ENCODE measurements around the gene ARPC5. TPM values are rescaled to one million over a fixed set of nuclear protein-coding genes. Genes with fewer than 3 reads are reported as not detected.
A peak's percentile ranks its signal among the peaks of the same experiment; 100 is the strongest.
"Not testable (repeated sequence)": the region's sequence is repeated elsewhere in the genome, so short reads cannot be mapped to it uniquely, and the experiment has no call there.

Gene ARPC5
- total RNA-seq = 100 to 1,000 TPM; 120 to 221 TPM

GRCh38 chr1:183635606-183636333 is at the start of gene ARPC5:
ARPC5 (minus strand) TSS chr1:183635783; CDS start chr1:183635659, 124 bp downstream.
- Mint-ChIP-seq H3K27me3 (peaks cover 0 to 2% of the 10 kb centered on the region in 2 donors), H3K9me3 (no peaks in the 10 kb centered on the region), H3K4me3 (peak within 1 kb of the TSS; percentile 96), H3K4me1 (ENCODE audit: low read depth in 2 of 2) (peaks cover 18 to 40% of the 10 kb centered on the region in 2 donors), H3K36me3 (peaks cover 8% of the 10 kb centered on the region), H3K27ac (peak within 1 kb of the TSS; percentile 93)
- ATAC-seq (peak; percentile 97 to 98), DNase-seq (ENCODE audit: low spot score) (peak; percentile 98)

- Mint-ChIP-seq H3K4me3 (no peak overlapping the region), H3K27ac (no peak overlapping the region), H3K4me1 (ENCODE audit: low read depth in 2 of 2) (peaks cover 0 to 6% of the 10 kb centered on the region in 2 donors), H3K9me3 (no peaks in the 10 kb centered on the region), H3K27me3 (peaks cover 30 to 56% of the 10 kb centered on the region in 2 donors), H3K36me3 (no peaks in the 10 kb centered on the region)
- ATAC-seq (peak in 1 of 2 donors; percentile 63), DNase-seq (ENCODE audit: low spot score) (no peak)
Observed at GRCh38 chr1:183685112-183685713, 49.6 kb upstream of the ARPC5 start.

GRCh38 chr1:183679363-183679762 is 43.8 kb upstream of the ARPC5 start:
- not testable (repeated sequence) for H3K4me3 Mint-ChIP-seq; H3K36me3 Mint-ChIP-seq; DNase-seq (ENCODE audit: low spot score); H3K9me3 Mint-ChIP-seq; H3K4me1 Mint-ChIP-seq (ENCODE audit: low read depth in 2 of 2); ATAC-seq; H3K27ac Mint-ChIP-seq
- H3K27me3 Mint-ChIP-seq = peaks cover 36 to 62% of the 10 kb centered on the region in 2 donors

- ATAC-seq (no peak), DNase-seq (ENCODE audit: low spot score) (no peak)
- no peaks in the 10 kb centered on the region for H3K4me1 Mint-ChIP-seq (ENCODE audit: low read depth in 2 of 2)
- no peak overlapping the region for H3K27ac Mint-ChIP-seq
- H3K36me3 Mint-ChIP-seq = no peaks in the 10 kb centered on the region
- H3K9me3 Mint-ChIP-seq = no peaks in the 10 kb centered on the region
- H3K27me3 Mint-ChIP-seq = peaks cover 37 to 63% of the 10 kb centered on the region in 2 donors
- H3K4me3 Mint-ChIP-seq = no peak overlapping the region
Observed at GRCh38 chr1:183678819-183679218, 43.2 kb upstream of the ARPC5 start.

- Mint-ChIP-seq H3K36me3 (no peaks in the 10 kb centered on the region), H3K4me3 (no peak overlapping the region), H3K27ac (no peak overlapping the region), H3K27me3 (peaks cover 34 to 56% of the 10 kb centered on the region in 2 donors), H3K4me1 (ENCODE audit: low read depth in 2 of 2) (no peaks in the 10 kb centered on the region), H3K9me3 (no peaks in the 10 kb centered on the region)
- ATAC-seq (no peak), DNase-seq (ENCODE audit: low spot score) (no peak)
Observed at GRCh38 chr1:183676586-183677189, 41.1 kb upstream of the ARPC5 start.

- ATAC-seq (no peak), DNase-seq (ENCODE audit: low spot score) (no peak)
- Mint-ChIP-seq H3K4me3 (no peak overlapping the region), H3K27me3 (peaks cover 31 to 49% of the 10 kb centered on the region in 2 donors), H3K36me3 (no peaks in the 10 kb centered on the region), H3K4me1 (ENCODE audit: low read depth in 2 of 2) (no peaks in the 10 kb centered on the region), H3K9me3 (no peaks in the 10 kb centered on the region), H3K27ac (no peak overlapping the region)
Observed at GRCh38 chr1:183675883-183676585, 40.5 kb upstream of the ARPC5 start.

- Mint-ChIP-seq H3K27me3 (peaks cover 32 to 47% of the 10 kb centered on the region in 2 donors), H3K4me3 (no peak overlapping the region), H3K36me3 (no peaks in the 10 kb centered on the region), H3K4me1 (ENCODE audit: low read depth in 2 of 2) (no peaks in the 10 kb centered on the region), H3K9me3 (no peaks in the 10 kb centered on the region), H3K27ac (no peak overlapping the region)
- DNase-seq (ENCODE audit: low spot score) (no peak), ATAC-seq (no peak)
Observed at GRCh38 chr1:183675381-183675780, 39.8 kb upstream of the ARPC5 start.

- ATAC-seq = no peak
- no peak for DNase-seq (ENCODE audit: low spot score)
- H3K9me3 Mint-ChIP-seq = no peaks in the 10 kb centered on the region
- no peaks in the 10 kb centered on the region for H3K36me3 Mint-ChIP-seq
- no peak overlapping the region for H3K4me3 Mint-ChIP-seq
- no peaks in the 10 kb centered on the region for H3K4me1 Mint-ChIP-seq (ENCODE audit: low read depth in 2 of 2)
- peaks cover 33 to 42% of the 10 kb centered on the region in 2 donors for H3K27me3 Mint-ChIP-seq
- no peak overlapping the region for H3K27ac Mint-ChIP-seq
Observed at GRCh38 chr1:183674886-183675285, 39.3 kb upstream of the ARPC5 start.

- Mint-ChIP-seq H3K36me3 (no peaks in the 10 kb centered on the region), H3K4me3 (no peak overlapping the region), H3K9me3 (no peaks in the 10 kb centered on the region), H3K27me3 (peaks cover 35 to 42% of the 10 kb centered on the region in 2 donors), H3K27ac (no peak overlapping the region), H3K4me1 (ENCODE audit: low read depth in 2 of 2) (no peaks in the 10 kb centered on the region)
- DNase-seq (ENCODE audit: low spot score) = no peak
- ATAC-seq = no peak
Observed at GRCh38 chr1:183674339-183674738, 38.8 kb upstream of the ARPC5 start.

GRCh38 chr1:183673605-183674323 is 38.2 kb upstream of the ARPC5 start:
- Mint-ChIP-seq H3K27me3 (peaks cover 37 to 42% of the 10 kb centered on the region in 2 donors), H3K27ac (no peak overlapping the region), H3K4me3 (no peak overlapping the region), H3K4me1 (ENCODE audit: low read depth in 2 of 2) (no peaks in the 10 kb centered on the region), H3K36me3 (no peaks in the 10 kb centered on the region), H3K9me3 (no peaks in the 10 kb centered on the region)
- no peak for DNase-seq (ENCODE audit: low spot score)
- ATAC-seq = peak in 1 of 2 donors; percentile 17

GRCh38 chr1:183670169-183670568 is 34.6 kb upstream of the ARPC5 start:
- no peak overlapping the region for H3K27ac Mint-ChIP-seq
- DNase-seq (ENCODE audit: low spot score) (no peak), ATAC-seq (no peak)
- H3K9me3 Mint-ChIP-seq = no peaks in the 10 kb centered on the region
- peaks cover 37 to 42% of the 10 kb centered on the region in 2 donors for H3K27me3 Mint-ChIP-seq
- H3K4me1 Mint-ChIP-seq (ENCODE audit: low read depth in 2 of 2) = no peaks in the 10 kb centered on the region
- no peaks in the 10 kb centered on the region for H3K36me3 Mint-ChIP-seq
- no peak overlapping the region for H3K4me3 Mint-ChIP-seq

GRCh38 chr1:183656355-183656754 is 20.8 kb upstream of the ARPC5 start:
- H3K9me3 Mint-ChIP-seq = peaks cover 2% of the 10 kb centered on the region
- H3K4me1 Mint-ChIP-seq (ENCODE audit: low read depth in 2 of 2) = peaks cover 29 to 36% of the 10 kb centered on the region in 2 donors
- no peak overlapping the region for H3K4me3 Mint-ChIP-seq
- ATAC-seq (no peak), DNase-seq (ENCODE audit: low spot score) (no peak)
- no peaks in the 10 kb centered on the region for H3K36me3 Mint-ChIP-seq
- peaks cover 9 to 13% of the 10 kb centered on the region in 2 donors for H3K27me3 Mint-ChIP-seq
- H3K27ac Mint-ChIP-seq = no peak overlapping the region

GRCh38 chr1:183655562-183656075 is 20.0 kb upstream of the ARPC5 start:
- ATAC-seq = peak in 1 of 2 donors; percentile 67
- Mint-ChIP-seq H3K4me3 (no peak overlapping the region), H3K36me3 (no peaks in the 10 kb centered on the region), H3K27me3 (peaks cover 6 to 7% of the 10 kb centered on the region in 2 donors), H3K9me3 (peaks cover 2% of the 10 kb centered on the region), H3K4me1 (ENCODE audit: low read depth in 2 of 2) (peaks cover 31 to 37% of the 10 kb centered on the region in 2 donors), H3K27ac (no peak overlapping the region)
- peak; percentile 71 for DNase-seq (ENCODE audit: low spot score)
